ENCODE measurements around the gene PLEKHG4.

Gene PLEKHG4

DNA sequence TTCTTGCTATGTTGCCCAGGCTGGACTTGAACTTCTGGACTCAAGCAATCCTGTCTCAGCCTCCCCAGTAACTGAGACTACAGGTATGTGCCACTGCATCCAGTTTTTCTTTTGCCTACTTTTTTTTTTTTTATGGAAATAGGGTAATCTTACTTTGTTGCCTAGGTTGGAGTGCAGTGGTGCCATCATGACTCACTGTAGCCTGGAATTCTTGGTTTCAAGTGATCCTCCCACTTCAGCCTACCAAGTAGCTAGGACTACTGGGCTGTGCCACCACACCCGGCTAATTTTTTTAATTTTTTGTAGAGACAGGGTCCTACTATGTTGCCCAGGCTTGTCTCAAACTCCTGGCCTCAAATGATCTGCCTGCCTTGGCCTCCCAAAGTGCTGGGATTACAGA lies 57.3 kb downstream of the PLEKHG4 start:
- DNase-seq (ENCODE audit: low read depth): no peak
